Fibroblast of lung (primary cell): ENCODE data around the gene BNIP5. TPM values are rescaled to one million over a fixed set of nuclear protein-coding genes. Genes with fewer than 3 reads are reported as not detected.

Source experiments
- DNase-seq, 2 donors: peaks; one replicate each; pipeline versions ENCODE4 v3.0.0 to v3.0.0-alpha.2; 2010; ENCODE audit warnings: low read depth in 2 of 2
- H2AFZ ChIP-seq: 2 replicates; pipeline ENCODE4 v1.5.1; 2012; ENCODE audit warnings: low read length, control low read depth, inconsistent platforms
- H3K27ac ChIP-seq: 2 replicates; pipeline ENCODE4 v1.5.1; 2011; ENCODE audit warnings: low read length, control low read depth; ENCODE audit not compliant: insufficient read depth
- H3K27me3 ChIP-seq: 2 replicates; pipeline ENCODE4 v1.5.1; 2011; ENCODE audit warnings: mild to moderate bottlenecking, low read length; ENCODE audit not compliant: control insufficient read depth, insufficient read depth
- H3K36me3 ChIP-seq: 2 replicates; pipeline ENCODE4 v1.5.1; 2011; ENCODE audit warnings: low read length; ENCODE audit not compliant: control insufficient read depth, insufficient read depth
- H3K4me1 ChIP-seq: 2 replicates; pipeline ENCODE4 v1.5.1; 2011; ENCODE audit warnings: low read length; ENCODE audit not compliant: control insufficient read depth, insufficient read depth; ENCODE audit errors: extremely low read depth
- H3K4me2 ChIP-seq: 2 replicates; pipeline ENCODE4 v1.5.1; 2011; ENCODE audit warnings: low read length, control low read depth; ENCODE audit not compliant: insufficient read depth; ENCODE audit errors: extremely low read depth
- H3K4me3 ChIP-seq, 4 experiments: fragments of 200-600 bp in 1 of 4; sonication (generic) in 1 of 4; replicated peaks in 1 of 4; 2 replicates each; pipeline ENCODE4 v1.5.1; 2011 to 2016; ENCODE audit warnings: low read length in 4 of 4, low read depth in 3 of 4, mild to moderate bottlenecking in 3 of 4, control low read depth in 2 of 4, inconsistent platforms in 1 of 4, mixed read lengths in 1 of 4; ENCODE audit not compliant: insufficient read depth in 1 of 4; ENCODE audit errors: control extremely low read depth in 1 of 4
- H3K79me2 ChIP-seq: 2 replicates; pipeline ENCODE4 v1.5.1; 2012; ENCODE audit warnings: mild to moderate bottlenecking, low read length, inconsistent platforms; ENCODE audit not compliant: control insufficient read depth, insufficient read depth
- H3K9ac ChIP-seq: 2 replicates; pipeline ENCODE4 v1.5.1; 2011; ENCODE audit warnings: mild to moderate bottlenecking, low read length, control low read depth; ENCODE audit not compliant: insufficient read depth
- H3K9me3 ChIP-seq: 2 replicates; pipeline ENCODE4 v1.5.1; 2012; ENCODE audit warnings: low read depth, low read length; ENCODE audit not compliant: control insufficient read depth, insufficient read depth
- H4K20me1 ChIP-seq: 2 replicates; pipeline ENCODE4 v1.5.1; 2011; ENCODE audit warnings: low read length; ENCODE audit not compliant: control insufficient read depth, insufficient read depth; ENCODE audit errors: extremely low read depth
- CTCF ChIP-seq, 2 donors: IDR thresholded peaks in 1 of 2; conservative IDR thresholded peaks in 1 of 2; 1 replicate in 1 of 2; 2 replicates in 1 of 2; pipeline ENCODE4 v1.5.1; 2011 to 2012; ENCODE audit warnings: low read length in 2 of 2, control low read depth in 1 of 2, inconsistent platforms in 1 of 2, low read depth in 1 of 2, mild to moderate bottlenecking in 1 of 2
- EZH2 ChIP-seq: IDR thresholded peaks from 2 replicates; pipeline ENCODE4 v1.5.1; 2012; ENCODE audit warnings: low read length, control low read depth, mild to moderate bottlenecking; ENCODE audit errors: missing control alignments
- polyA plus RNA-seq, 2 donors: library from polyadenylated mRNA; depleted of rRNA in 1 of 2; stranded (reverse) in 1 of 2; unstranded in 1 of 2; fragments of >200 nt; gene quantifications; 2 replicates each; pipeline ENCODE4 v1.2.1, GENCODE V29; 2011 to 2012; ENCODE audit warnings: missing spikeins in 1 of 2
- total RNA-seq: library from RNA; depleted of rRNA; stranded (reverse); fragments of >200 nt; gene quantifications from 2 replicates; pipeline ENCODE4 v1.2.1, GENCODE V29; 2014

BNIP5 gene
- total and polyA plus RNA-seq, 2 donors (not counting 1 experiment from before 2014, with no cell fraction given), result not detected

GRCh38 chr6:36362551-36363370, 26.1 kb upstream of the BNIP5 start:
- TF ChIP-seq EZH2 (no peak), CTCF (conservative IDR thresholded peaks at IDR 0.05 in 1 of 2, IDR thresholded peaks at IDR 0.05 in 1 of 2; ENCODE audit: low read depth in 1 of 2, low read length in 2 of 2) (no peak)
- H3K79me2 ChIP-seq, result no peaks in the 10 kb centered on the region
- H2AFZ ChIP-seq, result no peak overlapping the region
- H3K4me1 ChIP-seq, result no peaks in the 10 kb centered on the region
- H3K9ac ChIP-seq, result no peak overlapping the region
- no peak overlapping the region for H3K4me3 ChIP-seq
- H3K36me3 ChIP-seq, result no peaks in the 10 kb centered on the region
- H4K20me1 ChIP-seq, result no peaks in the 10 kb centered on the region
- no peak overlapping the region for H3K27ac ChIP-seq
- H3K9me3 ChIP-seq, result no peaks in the 10 kb centered on the region
- no peak for DNase-seq
- H3K4me2 ChIP-seq, result no peak overlapping the region
- H3K27me3 ChIP-seq, result no peaks in the 10 kb centered on the region

- no peak overlapping the region for H3K4me2 ChIP-seq
- DNase-seq, result no peak
- TF ChIP-seq CTCF (conservative IDR thresholded peaks at IDR 0.05 in 1 of 2, IDR thresholded peaks at IDR 0.05 in 1 of 2; ENCODE audit: low read depth in 1 of 2, low read length in 2 of 2) (no peak), EZH2 (no peak)
- no peaks in the 10 kb centered on the region for H3K4me1 ChIP-seq
- H3K4me3 ChIP-seq, result no peak overlapping the region
- H3K27me3 ChIP-seq, result peaks cover 5% of the 10 kb centered on the region
- H2AFZ ChIP-seq, result no peak overlapping the region
- no peaks in the 10 kb centered on the region for H3K36me3 ChIP-seq
- H3K9ac ChIP-seq, result no peak overlapping the region
- no peaks in the 10 kb centered on the region for H3K79me2 ChIP-seq
- H4K20me1 ChIP-seq, result no peaks in the 10 kb centered on the region
- no peaks in the 10 kb centered on the region for H3K9me3 ChIP-seq
- H3K27ac ChIP-seq, result no peak overlapping the region
Measured at GRCh38 chr6:36361071-36361470, 24.4 kb upstream of the BNIP5 start.

GRCh38 chr6:36360241-36361054, 23.8 kb upstream of the BNIP5 start:
- Histone ChIP-seq H4K20me1 (no peaks in the 10 kb centered on the region), H3K36me3 (no peaks in the 10 kb centered on the region), H3K79me2 (no peaks in the 10 kb centered on the region), H3K9ac (no peak overlapping the region), H3K4me1 (no peaks in the 10 kb centered on the region), H2AFZ (peak overlapping the region; percentile 75), H3K4me2 (no peak overlapping the region), H3K4me3 (no peak overlapping the region), H3K9me3 (no peaks in the 10 kb centered on the region), H3K27ac (no peak overlapping the region), H3K27me3 (peaks cover 6% of the 10 kb centered on the region)
- TF ChIP-seq EZH2 (no peak), CTCF (conservative IDR thresholded peaks at IDR 0.05 in 1 of 2, IDR thresholded peaks at IDR 0.05 in 1 of 2; ENCODE audit: low read depth in 1 of 2, low read length in 2 of 2) (peak; percentile 79 to 86)
- DNase-seq, result peak; percentile 66 to 73
